GM21529 (cell line): ENCODE measurements around the gene NBPF11.
"Not testable (repeated sequence)": the region's sequence is repeated elsewhere in the genome, so short reads cannot be mapped to it uniquely, and the experiment has no call there.

ENCODE experiments used
- ATAC-seq: cut with Tn5 transposase; IDR thresholded peaks from one replicate; pipeline ENCODE4 v1.9.1; 2021; ENCODE audit not compliant: unreplicated experiment

The NBPF11 gene

DNA sequence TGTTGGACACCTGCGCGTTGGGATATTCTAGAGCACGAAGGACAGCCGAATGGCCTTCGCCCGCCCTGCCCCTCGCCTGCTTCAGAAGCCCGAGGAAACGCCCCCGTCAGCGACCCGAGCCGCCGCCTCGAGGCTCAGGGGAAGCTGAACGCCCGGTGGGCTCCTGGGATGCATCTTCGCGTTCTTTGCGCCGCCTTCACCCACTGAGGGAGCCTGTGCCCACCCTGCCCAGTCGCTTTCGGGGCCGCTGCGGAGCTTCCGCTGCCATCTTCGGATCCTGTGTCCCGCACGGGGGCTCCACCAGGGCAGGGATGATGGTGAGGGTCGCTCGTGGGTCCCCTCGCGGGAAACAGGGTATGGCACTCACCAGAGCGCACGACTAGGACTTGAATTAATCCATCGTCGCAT is 91.8 kb downstream of the NBPF11 start:
- ATAC-seq: not testable (repeated sequence)

DNA sequence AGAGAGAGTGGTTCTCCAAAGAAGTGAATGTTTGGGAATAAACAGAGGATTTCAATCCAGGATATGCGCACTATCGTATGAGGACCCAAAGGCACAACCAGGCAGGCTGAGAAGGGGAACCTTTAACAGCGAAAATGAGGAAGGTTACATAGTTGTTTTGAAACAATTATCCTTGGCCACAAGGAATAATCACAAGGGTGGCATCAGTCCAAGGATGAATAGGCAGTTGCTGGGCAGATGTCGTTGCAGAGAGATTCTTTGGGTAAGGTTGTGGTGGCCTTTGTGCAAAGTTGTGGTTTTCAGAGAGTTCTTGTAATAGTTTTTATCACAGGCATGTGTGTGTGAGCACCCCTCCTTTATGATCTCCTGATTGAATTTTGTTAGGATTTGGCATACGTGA is 94.7 kb downstream of the NBPF11 start:
- not testable (repeated sequence) for ATAC-seq
